HG03571 (cell line): ENCODE results near the gene SPEG.

Source experiments
- ATAC-seq: cut with Tn5 transposase; IDR thresholded peaks from one replicate; pipeline ENCODE4 v1.9.1; 2021; ENCODE audit not compliant: unreplicated experiment

The SPEG gene

DNA sequence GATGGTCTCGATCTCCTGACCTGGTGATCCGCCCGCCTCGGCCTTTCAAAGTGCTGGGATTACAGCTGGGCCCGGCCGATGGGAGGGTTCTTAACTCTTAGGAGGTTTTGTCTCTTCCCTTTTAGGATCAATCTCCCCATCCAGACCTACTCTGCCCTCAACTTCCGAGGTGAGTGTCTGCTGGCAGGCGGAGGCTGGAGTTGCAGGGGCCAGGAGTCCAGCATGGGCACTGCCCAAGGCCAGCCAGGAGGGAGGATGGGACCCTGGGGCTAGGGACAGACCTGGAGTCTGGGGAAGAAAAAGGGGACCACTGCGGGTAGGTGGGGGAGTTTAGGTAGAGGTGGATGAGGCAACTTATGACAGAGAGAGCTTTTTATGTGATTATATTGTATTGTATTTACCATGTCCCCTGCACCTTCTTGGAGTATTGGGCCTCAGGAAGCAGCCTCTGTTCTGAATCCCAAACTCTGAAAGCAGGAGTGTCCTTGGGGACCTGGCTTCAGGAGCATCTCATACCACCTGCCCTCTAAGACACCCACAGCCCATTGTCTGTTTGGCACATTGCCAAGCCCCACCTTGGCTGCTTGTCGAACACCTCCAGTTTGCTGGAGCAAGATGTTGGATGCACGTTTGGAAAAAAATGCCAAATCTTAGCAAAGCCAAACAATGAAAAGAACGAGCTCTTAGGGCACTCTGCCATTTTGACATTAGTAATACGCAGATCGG lies 10.8 kb upstream of the SPEG start:
- no peak for ATAC-seq

DNA sequence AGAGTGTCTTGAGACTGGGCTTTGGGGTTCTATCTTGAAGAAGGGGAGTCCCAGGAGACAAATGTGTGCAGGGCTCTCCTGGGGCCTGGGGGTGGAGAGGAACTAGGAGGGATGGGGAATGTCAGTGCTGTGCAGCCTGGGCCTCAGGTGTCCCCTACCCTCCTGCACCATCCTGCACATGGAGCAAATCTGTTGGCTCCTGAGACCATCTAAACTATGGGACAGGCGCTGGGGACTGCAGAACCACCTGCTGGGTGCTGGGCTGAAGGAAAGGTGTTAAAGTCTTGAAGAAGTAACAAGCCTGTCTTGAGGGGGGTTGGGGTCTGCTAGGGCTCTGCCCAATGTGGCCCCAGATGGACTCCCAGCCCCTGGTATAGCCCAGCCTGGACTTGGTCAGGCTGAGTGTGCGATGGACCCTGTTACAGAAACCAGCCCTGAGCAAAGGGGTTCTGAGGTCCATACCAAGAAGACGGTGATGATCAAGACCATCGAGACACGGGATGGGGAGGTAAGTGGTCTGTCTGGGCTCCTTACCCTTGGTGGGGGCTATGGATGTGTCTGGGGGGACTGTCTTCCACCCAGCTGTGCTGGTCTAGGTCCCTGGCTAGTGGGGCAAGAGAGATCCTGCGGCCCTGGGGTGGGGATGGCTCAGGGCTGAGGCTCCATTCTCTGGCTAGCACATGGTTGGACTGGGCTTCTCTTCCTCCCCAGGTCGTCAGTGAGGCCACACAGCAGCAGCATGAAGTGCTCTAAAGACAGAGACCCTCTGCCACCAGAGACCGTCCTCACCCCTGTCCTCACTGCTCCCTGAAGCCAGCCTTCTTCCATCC lies 9.2 kb upstream of the SPEG start:
- no peak for ATAC-seq

DNA sequence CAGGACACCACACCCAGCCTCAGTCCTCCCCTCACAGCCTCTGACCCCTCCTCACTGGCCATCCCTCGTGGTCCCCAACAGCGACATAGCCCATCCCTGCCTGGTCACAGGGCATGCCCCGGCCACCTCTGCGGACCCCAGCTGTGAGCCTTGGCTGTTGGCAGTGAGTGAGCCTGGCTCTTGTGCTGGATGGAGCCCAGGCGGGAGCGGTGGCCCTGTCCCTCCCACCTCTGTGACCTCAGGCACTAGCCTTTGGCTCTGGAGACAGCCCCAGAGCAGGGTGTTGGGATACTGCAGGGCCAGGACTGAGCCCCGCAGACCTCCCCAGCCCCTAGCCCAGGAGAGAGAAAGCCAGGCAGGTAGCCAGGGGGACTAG lies 8.6 kb upstream of the SPEG start:
- ATAC-seq: no peak

DNA sequence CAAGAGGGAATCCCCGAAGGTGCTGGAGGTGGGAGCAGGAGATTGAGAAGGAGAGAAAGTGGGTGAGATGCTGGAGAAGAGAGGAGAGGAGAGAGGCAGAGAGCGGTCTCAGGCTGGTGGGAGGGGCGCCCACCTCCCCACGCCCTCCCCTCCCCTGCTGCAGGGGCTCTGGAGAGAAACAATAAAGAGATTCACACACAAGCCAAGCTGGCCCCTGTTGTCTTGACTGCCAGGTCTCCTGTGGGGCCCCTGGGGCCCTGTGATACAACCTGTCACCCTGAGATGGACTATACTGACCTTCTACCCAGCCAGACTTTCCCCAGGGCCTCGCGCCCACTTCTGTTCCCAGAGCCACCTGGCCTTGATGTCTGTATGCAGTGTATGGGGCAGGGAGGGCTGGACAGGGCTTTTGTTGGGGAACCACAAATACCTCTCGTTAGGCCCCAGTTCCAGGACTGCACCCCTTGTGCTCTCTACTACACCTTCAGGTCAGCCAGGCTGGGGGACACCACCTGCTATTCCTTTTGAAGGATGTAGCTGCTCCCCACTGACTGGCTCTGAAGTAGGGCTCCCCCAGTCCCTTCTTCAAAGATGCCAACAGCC lies 8.0 kb upstream of the SPEG start:
- no peak for ATAC-seq

DNA sequence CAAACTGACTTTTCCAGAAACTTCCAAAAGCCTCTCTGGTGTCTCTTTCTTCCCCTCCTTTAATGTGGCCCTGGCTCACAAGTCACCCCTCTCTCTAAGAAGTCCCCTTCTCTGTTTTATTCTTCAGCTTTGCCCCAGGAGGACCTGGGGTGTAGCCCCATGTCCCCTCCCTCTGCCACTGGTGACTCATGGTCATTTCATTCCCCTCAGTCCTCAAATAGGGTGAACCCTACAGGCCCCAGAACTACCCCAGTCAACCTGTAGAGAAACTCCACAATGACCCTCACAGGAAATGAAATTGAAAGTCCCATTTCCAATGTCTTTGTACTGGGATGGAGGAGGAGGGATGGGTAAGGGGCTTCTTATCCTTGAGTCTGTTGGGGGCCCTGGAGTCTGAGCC lies 6.2 kb upstream of the SPEG start:
- ATAC-seq: no peak

DNA sequence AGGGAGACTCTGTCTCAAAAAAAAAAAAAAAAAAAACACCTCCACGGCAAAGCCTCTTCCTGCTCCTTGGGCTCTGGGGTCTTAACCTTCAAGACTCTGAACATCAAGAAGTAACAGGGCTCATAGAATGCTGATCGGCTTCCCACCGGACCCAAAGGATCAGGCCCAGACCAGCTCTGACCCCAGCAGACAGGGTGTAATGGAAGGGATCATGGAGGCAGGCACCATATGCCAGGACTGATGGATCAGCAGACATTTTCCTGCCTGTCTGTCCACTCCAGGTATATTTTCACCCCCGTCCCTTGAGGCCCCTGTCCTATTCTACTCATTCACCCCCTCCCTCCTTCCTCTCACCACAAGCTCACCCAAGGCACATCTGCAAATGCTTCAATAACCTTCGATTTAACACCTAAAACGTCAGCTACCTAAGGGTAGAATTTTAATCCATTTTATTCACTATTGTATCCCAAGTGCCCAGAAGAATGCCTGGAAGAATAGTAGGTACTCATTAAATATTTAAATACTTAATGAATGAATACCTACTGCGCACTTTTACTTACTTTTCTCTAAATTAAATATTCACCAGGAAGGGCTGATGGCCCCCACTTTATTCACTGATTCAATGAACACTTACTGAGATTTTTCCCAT lies 4.6 kb upstream of the SPEG start:
- no peak for ATAC-seq

DNA sequence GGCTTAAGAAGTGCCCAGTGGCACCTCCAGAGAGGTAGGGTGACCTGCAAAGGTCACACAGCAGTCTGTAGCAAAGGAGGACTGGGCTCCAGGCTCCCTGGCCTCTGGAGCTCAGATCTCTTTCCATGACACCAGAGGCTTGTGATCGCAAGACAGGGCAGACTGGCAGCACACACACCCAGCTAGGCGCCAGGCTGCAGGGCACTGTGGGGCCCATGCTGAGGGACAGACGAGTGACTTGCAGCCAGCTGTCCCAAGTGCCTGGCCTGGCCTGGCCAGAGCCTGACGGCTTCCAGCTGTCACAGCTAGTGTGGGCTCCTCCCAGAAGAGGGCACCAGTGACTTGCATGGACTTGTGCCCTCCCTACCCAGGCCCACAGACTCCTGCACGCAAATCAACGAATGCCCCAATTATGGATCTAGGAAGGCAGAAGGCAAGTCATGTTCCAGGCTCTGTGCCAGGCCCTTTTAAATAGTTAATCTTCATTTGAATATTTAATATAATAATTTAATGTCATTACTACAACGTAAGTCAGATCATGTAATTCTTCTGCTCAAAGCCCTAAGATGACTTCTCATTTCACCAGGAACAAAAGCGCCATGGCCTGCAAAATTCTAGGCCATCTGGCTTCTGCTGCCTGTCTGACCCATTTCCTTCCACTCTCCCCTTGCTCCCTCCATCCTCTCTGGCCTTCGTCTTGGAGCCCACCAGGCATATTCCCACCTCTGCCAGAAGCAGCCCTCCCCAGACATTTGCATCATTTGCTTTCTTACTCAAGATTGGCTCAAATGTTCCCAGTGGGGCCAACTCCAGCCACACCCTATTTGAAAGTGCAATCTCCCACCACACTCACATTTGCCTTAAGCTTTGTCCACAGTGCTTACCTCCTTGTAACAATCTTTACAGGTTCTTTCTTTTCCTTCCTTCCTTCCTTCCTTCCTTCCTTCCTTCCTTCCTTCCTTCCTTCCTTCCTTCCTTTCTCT lies 3.7 kb upstream of the SPEG start:
- no peak for ATAC-seq

DNA sequence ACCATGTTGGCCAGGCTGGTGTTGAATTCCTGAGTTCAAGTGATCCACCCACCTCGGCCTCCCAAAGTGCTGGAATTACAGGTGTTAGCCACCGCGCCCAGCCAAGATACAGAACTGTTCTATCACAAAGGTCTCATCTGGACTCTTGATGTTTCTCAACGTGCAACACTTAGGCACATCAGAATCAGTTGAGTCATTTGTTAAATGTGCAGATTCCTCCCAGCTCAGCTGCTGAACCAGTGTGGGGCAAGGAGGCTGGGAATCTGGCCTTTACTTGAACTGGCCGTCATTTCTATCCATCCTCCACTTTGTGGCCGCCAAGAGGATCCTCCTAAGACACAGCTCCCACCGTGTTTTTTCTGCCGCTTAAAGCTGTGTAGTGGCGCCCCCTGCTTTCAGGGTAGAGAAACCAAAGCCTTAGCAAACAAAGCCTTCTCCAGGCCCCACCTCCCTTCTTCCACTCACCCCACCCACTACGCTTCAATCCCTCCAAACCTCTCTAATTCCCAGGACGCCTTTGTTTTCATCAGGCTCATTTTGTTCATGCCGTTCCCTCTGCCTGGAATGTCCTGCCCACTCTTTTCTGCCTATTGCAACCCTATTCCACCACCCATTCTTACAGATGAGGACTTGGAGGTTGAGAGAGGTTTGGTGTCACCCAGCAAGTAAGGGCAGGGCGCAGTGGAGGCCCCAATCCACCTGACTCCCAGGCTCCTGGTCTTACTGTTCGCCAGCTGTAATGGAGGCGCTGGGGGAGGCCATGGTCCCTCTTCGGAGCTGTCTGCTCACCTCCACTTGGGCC lies 776 bp upstream of the SPEG start:
- ATAC-seq: no peak

DNA sequence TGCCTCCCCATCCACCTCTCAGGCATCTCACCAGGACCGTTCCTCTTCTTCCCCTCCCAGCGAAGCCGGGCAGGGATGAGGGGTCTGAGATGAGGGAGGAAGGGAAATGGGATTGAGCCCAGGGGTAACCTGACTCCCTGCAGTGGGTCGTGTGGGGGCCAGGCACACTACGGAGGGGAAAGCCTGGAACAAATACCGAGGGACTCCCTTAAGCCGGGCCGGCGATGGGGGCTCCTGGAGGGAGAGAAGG lies 250 bp upstream of the SPEG start:
- no peak for ATAC-seq

DNA sequence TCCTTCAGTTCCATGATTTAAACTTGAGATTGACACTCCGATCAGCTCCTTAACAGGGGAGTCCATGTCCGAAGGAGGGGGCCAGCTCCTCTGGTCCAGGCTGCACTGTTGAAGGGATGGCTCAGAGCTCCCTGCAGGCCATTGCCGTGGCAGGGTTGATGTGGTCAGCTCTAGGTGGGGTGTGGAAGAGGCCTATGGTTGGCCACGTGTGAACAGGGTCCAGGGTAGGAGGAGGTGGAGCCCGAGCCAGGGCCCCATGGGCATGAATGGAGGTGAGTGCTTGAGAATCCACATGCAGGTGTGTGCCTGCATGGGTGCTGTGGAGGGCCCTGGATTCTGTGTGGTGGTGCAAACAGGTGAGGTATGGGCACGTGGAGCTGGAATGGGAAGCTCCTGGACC lies 1.1 kb downstream of the SPEG start:
- ATAC-seq: no peak

DNA sequence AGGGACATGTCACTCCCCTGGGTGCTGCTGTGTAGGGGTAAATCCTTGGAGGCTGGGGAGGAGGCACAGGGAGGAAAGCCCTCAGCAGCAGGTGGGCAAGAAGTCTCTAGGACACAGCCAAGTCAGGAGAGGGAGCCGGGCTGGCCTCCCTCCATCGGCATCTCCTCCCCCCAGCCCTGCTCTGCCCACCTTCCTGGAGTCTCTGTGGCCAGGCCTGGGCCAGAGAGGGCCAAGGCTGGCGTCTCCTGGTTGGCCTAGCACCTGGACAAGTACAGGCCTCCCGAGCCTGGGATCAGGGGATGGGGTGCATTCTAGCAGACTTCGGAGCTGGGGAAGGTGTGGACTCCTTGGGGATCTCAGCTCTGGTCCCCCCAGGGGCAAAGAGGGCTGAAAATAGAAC lies 1.8 kb downstream of the SPEG start:
- no peak for ATAC-seq

DNA sequence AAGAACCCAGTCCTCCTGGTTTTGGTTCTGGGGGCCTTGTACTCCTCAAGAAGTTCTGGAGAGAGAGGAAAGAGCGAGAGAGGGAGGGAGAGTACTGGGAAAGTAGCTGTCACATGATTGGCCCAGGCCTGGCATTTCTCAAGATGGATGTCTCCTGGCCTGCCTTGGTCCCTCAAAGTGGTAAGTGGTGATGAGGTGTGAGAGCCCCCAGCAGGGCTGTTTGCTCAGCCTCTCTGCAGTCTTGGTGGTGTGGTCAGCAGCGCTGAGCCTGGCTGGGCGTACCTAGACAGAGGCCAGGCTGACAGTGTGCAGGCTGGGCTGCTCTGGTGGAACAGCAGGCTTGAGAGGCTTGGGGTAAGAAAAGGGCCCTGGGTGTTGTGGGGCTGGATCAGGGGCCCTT lies 2.5 kb downstream of the SPEG start:
- no peak for ATAC-seq

DNA sequence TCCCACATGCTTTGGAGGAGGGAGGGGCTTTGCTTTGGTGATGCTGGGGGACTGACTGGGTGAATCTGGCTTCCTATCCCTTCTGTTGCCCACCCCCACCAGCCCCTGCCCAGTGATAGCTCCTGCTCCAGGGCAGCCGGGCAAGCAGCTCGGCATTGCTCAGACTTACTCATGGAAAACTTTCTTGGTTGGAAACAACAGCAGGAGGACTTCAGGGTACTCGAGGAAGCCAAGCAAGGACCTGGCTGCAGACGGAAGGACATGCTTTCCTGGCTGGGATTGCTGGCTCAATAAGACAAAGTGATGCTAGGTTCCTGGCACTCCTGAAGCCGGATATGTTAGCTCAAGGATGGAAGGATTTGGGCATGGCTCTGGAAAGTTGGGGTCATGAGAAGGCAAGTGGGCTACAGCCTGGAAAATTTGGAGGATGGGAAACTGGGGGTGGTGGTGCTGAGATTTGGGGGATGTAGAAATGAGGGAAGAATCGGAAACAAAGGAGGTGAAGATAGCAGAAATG lies 3.1 kb downstream of the SPEG start:
- ATAC-seq: no peak

DNA sequence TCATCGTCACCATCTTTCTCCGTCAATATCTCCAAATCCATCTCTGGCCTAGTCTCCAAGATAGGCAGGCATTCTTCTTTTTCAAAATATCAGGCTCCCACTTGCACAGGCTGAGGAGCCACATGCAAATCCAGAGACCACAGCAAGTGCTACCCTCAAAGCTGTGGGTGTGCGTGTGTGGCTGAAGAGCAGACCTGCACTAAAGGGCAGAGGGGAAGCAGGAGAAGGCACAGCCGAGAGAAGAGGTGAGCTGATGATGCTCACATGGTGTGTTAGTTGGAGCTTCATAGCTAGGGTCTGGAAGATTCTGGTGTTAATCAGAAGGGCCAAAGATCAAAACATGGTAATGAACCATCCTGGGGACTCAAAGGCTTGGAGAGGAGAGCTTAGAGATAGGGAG lies 3.8 kb downstream of the SPEG start:
- no peak for ATAC-seq

DNA sequence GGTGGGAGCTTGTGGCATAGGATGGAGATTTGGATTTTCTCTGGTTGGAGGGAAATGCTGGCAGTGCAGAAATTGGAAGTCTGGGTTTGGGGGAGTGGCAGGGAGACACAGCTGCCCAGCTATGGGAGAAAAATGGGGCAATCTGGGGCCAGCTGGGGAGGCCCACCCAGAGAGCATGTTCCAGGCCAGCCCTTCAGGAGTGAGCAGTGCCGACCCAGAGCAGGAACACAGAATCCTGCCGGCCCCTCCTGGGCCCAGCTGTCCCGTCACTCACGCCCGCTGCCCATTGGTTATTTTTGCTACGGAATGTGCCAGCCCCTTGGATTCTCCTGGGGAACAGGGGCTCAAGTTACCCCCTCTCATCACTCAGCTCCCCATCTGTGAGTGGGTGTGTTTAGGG lies 4.9 kb downstream of the SPEG start:
- no peak for ATAC-seq

DNA sequence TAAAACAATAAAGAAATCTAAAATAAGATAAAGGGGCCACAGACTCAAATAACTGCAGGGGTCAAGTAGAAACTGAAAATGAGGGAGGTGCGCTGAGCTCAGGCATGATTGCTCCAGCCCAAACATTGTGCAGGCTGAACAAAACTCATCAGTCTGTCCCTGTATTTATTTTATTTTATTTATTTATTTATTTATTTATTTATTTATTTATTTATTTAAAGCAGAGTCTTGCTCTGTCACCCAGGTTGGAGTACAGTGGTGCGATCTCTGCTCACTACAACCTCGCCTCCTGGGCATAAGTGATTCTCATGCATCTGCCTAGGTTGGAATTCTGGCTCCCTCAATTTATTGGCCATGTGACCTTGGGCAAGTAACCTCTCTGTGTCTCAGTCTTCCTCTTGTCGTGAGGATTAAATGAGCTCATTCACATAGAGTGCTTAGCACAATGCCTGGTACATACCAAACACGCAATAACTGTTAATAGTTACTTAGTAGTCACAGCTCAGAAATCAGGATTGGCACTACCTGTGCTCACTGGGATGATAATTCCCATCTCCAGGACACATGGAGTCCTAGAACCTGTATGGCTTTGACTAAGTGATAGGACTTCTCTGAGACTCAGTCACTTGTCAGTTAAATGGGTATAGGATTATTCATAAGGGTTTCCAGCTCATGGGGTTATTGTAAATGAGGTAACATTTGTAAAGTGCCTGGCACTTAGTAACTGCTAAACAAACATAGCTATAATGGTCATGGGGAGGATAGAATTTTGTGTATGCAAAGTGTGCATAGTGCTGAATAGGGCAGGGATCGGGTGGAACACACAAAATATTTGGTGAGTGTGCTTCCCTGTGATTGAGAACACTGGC lies 6.0 kb downstream of the SPEG start:
- ATAC-seq: no peak

DNA sequence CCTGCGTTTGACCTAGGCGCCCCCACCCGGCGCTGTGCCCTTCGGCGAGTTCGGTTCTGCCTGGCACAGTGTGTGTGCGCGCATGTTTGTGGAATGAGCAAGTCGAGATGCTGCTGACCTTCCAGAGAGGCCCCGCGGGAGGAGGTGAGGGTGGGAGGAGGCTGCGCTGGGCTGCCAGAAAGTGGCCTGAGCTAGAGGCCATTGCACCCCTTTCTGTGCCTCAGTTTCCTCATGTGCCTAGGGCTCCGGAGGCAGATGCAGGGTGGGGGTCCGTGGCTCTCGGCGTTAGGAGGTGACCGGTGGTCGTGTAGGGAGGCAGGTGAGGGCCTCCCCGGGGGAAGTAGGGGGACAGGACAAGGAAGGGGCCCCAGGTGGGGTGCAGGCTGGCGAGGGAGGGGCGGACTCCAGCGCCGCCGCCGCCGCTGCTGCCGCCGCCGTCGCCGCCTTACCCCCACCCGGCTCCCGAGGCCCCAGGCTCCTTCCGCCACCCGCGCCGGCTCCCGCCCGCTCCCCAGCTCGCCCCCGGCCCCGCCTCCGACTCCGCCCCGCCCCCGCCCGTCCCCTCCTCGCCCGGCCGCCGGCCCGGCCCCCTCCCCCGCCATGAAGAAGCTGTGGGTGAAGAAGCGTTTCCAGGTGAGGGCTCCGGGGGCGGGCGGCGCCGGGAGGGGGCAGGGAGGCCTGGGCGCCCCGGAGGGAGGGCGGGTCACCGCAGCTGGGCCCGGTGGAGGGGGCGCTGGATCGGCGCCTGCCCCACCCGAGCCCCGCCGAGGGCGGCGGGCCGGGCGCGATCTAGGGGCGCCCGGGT lies 7.0 kb downstream of the SPEG start:
- ATAC-seq: no peak
